HFFc6 (cell line): ENCODE data around the gene FECH. TPM values are rescaled to one million over a fixed set of nuclear protein-coding genes. Genes with fewer than 3 reads are reported as not detected.
"Not testable (repeated sequence)": the region's sequence is repeated elsewhere in the genome, so short reads cannot be mapped to it uniquely, and the experiment has no call there.

Experiments
- DNase-seq: peaks from one replicate; pipeline ENCODE4 v3.0.0-alpha.2; 2018
- H3K27ac Mint-ChIP-seq: 2 replicates; pipeline ENCODE4 v1.8.0; 2020; ENCODE audit warnings: mild to moderate bottlenecking, mixed read lengths
- H3K27me3 Mint-ChIP-seq: 2 replicates; pipeline ENCODE4 v1.8.0; 2021; ENCODE audit warnings: mild to moderate bottlenecking, moderate library complexity, mixed read lengths; ENCODE audit not compliant: insufficient read depth
- H3K36me3 Mint-ChIP-seq: 2 replicates; pipeline ENCODE4 v1.8.0; 2021; ENCODE audit warnings: low read depth, mixed read lengths
- H3K4me1 Mint-ChIP-seq: 2 replicates; pipeline ENCODE4 v1.8.0; 2020; ENCODE audit warnings: low read depth, mixed read lengths
- H3K4me3 Mint-ChIP-seq: 2 replicates; pipeline ENCODE4 v1.8.0; 2020; ENCODE audit warnings: mild to moderate bottlenecking, moderate library complexity, mixed read lengths
- H3K9me3 Mint-ChIP-seq: 2 replicates; pipeline ENCODE4 v1.8.0; 2020; ENCODE audit warnings: mild to moderate bottlenecking, mixed read lengths
- total RNA-seq, 6 experiments: library from RNA; stranded (reverse); fragmentation: NEBNext Ultra II Directional; extraction: Animal tissue kit (Norgen Biotek cat#: 25700); gene quantifications; 2 replicates in 1 of 6; 3 replicates in 5 of 6; pipeline ENCODE4 v1.2.3, GENCODE V29; 2021
- TF ChIP-seq, protein P1 (sequence below): fragments of 200-600 bp; sonication (generic); IDR thresholded peaks from 2 replicates; pipeline ENCODE4 v1.5.0; 2021; ENCODE audit warnings: antibody characterized with exemption, mild to moderate bottlenecking

The FECH gene
- total RNA-seq, 6 experiments from 2014 or later: 28.7 to 38.3 (median 33.9) TPM

DNA sequence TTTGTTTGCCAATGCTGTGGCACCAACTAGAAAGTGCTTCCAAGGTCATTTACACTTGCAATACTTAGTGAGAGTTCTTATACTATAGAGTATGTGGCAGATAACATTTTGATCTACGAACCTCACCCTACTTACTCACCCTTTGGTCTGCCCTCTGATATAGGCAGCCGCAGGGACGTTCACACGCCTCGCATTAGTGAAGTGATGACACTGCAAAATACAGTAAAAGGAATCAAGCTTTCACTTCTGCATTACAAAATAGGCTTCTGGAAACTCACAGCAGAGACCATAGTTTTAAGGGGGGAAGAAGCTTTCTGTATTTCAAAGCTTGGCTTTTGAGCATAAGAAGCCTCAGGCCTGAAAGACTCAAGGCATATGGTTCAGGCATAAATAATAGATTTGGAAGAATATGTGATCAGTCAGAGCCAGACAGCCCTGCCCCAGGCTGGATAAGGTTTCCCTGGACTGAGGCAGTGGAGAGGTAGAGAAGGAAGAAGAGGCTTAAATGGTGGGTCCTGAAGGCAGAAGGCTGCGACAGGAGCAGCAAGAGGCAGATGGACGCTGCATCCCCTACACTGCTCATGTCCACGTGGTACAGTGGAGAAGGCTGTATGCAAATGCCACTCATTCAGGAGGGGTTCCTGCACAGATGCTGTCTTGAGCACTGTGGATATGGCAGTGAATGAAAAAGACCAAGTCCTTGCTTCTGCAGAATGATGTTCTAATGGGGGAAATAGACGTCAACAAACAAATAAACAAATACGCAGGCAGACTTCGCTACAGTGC, 63.1 kb downstream of the FECH start:
- no peak overlapping the region; the same call in 1 of the 2 replicates for H3K4me3 Mint-ChIP-seq
- no peaks in the 10 kb centered on the region for H3K36me3 Mint-ChIP-seq
- no peak overlapping the region for H3K27ac Mint-ChIP-seq
- H3K9me3 Mint-ChIP-seq: peaks cover 3% of the 10 kb centered on the region; the same call in 1 of the 2 replicates
- DNase-seq: no peak
- peaks cover 23% of the 10 kb centered on the region; the same call in 1 of the 2 replicates for H3K27me3 Mint-ChIP-seq
- no peaks in the 10 kb centered on the region; the same call in 1 of the 2 replicates for H3K4me1 Mint-ChIP-seq
- TF ChIP-seq, protein P1, sequence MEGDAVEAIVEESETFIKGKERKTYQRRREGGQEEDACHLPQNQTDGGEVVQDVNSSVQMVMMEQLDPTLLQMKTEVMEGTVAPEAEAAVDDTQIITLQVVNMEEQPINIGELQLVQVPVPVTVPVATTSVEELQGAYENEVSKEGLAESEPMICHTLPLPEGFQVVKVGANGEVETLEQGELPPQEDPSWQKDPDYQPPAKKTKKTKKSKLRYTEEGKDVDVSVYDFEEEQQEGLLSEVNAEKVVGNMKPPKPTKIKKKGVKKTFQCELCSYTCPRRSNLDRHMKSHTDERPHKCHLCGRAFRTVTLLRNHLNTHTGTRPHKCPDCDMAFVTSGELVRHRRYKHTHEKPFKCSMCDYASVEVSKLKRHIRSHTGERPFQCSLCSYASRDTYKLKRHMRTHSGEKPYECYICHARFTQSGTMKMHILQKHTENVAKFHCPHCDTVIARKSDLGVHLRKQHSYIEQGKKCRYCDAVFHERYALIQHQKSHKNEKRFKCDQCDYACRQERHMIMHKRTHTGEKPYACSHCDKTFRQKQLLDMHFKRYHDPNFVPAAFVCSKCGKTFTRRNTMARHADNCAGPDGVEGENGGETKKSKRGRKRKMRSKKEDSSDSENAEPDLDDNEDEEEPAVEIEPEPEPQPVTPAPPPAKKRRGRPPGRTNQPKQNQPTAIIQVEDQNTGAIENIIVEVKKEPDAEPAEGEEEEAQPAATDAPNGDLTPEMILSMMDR: no peak

GRCh38 chr18:57522348-57522747, 64.2 kb downstream of the FECH start:
- peaks cover 16% of the 10 kb centered on the region; the same call in 1 of the 2 replicates for H3K27me3 Mint-ChIP-seq
- H3K27ac Mint-ChIP-seq, H3K36me3 Mint-ChIP-seq, H3K9me3 Mint-ChIP-seq, DNase-seq, H3K4me1 Mint-ChIP-seq, H3K4me3 Mint-ChIP-seq: not testable (repeated sequence)

DNA sequence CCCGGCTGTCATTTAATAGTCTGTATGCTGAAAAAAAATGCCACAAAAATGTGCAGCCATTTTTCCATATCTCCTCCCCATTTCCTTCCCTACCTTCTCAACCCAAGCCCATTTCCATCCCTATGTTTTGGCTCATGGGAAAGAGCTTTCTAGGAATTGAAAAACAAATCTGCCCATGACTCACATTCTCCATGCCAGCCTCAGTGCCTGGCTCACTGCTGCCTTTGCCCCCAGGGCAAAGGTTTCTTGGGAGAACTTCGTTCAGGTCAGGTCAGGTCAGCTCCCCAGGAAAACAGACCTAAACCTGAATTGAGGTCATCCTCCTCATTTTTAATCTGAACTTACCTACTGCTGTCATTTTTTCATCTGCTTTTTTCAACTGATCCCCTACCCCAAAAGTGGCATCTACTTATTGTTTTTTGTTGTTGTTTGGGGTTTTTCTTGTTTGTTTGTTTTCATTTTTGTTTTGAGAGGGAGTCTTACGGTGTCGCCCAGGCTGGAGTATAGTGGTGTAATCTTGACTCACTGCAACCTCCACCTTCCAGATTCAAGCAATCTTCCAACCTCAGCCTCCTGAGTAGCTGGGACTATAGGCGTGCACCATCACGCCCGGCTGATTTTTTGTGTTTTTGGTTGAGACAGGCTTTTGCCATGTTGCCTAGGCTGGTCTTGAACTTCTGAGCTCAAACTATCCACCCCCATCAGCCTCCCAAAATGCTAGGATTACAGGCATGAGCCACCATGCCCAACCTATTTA, 66.7 kb downstream of the FECH start:
- Mint-ChIP-seq H3K27ac (no peak overlapping the region), H3K36me3 (no peaks in the 10 kb centered on the region), H3K9me3 (peaks cover 3% of the 10 kb centered on the region; the same call in 1 of the 2 replicates), H3K27me3 (peaks cover 10% of the 10 kb centered on the region; the same call in 1 of the 2 replicates), H3K4me3 (no peak overlapping the region), H3K4me1 (no peaks in the 10 kb centered on the region; the same call in 1 of the 2 replicates)
- TF ChIP-seq, protein P1: no peak
- DNase-seq: no peak

- no peaks in the 10 kb centered on the region for H3K36me3 Mint-ChIP-seq
- H3K27me3 Mint-ChIP-seq: peaks cover 3% of the 10 kb centered on the region; the same call in 1 of the 2 replicates
- TF ChIP-seq, protein P1: no peak
- no peak overlapping the region for H3K27ac Mint-ChIP-seq
- H3K4me1 Mint-ChIP-seq: no peaks in the 10 kb centered on the region; the same call in 1 of the 2 replicates
- H3K4me3 Mint-ChIP-seq: no peak overlapping the region
- no peaks in the 10 kb centered on the region for H3K9me3 Mint-ChIP-seq
- DNase-seq: no peak
These were observed 68.0 kb downstream of the FECH start for GRCh38 chr18:57518533-57518932.

GRCh38 chr18:57516056-57516455, 70.4 kb downstream of the FECH start:
- Mint-ChIP-seq H3K27ac (no peak overlapping the region), H3K4me3 (no peak overlapping the region), H3K27me3 (peaks cover 9% of the 10 kb centered on the region; the same call in 1 of the 2 replicates), H3K4me1 (no peaks in the 10 kb centered on the region), H3K9me3 (no peaks in the 10 kb centered on the region), H3K36me3 (no peaks in the 10 kb centered on the region)
- TF ChIP-seq, protein P1: no peak
- no peak for DNase-seq

GRCh38 chr18:57505231-57505630, 81.3 kb downstream of the FECH start:
- no peaks in the 10 kb centered on the region for H3K9me3 Mint-ChIP-seq
- no peak overlapping the region for H3K4me3 Mint-ChIP-seq
- no peak for DNase-seq
- H3K27ac Mint-ChIP-seq: no peak overlapping the region
- peaks cover 4% of the 10 kb centered on the region for H3K27me3 Mint-ChIP-seq
- no peaks in the 10 kb centered on the region for H3K36me3 Mint-ChIP-seq
- no peaks in the 10 kb centered on the region for H3K4me1 Mint-ChIP-seq
- TF ChIP-seq, protein P1: no peak
